GM18951 (cell line): Measurements from ENCODE around the gene CMTM1.
A peak's percentile ranks its signal among the peaks of the same experiment; 100 is the strongest.

Source experiments
- POLR2A ChIP-seq: IDR thresholded peaks from 4 replicates; pipeline ENCODE4 v1.6.1; 2011; ENCODE audit warnings: mild to moderate bottlenecking; ENCODE audit not compliant: insufficient read length, insufficient read depth; ENCODE audit errors: extremely low read depth
- in situ Hi-C: fragments of 300-500 bp; cut with MboI; formaldehyde crosslinking; loops from one replicate; pipeline ENCODE4 v1.12.0; 2022; ENCODE audit warnings: low sequenced_read_pairs, mixed read lengths, inconsistent platforms; ENCODE audit not compliant: unreplicated experiment

CMTM1 gene

GRCh38 chr16:66566051-66566901, at the start of gene CMTM1:
TSS of gene CMTM1 (plus strand) at chr16:66566439. CDS start at chr16:66566514, 75 bp downstream.
- in situ Hi-C loops: no loop called here
- no peak for TF ChIP-seq POLR2A

GRCh38 chr16:66516509-66516807, 49.8 kb upstream of the CMTM1 start:
- in situ Hi-C loops: no loop called here
- no peak for TF ChIP-seq POLR2A

GRCh38 chr16:66516808-66517585, 49.2 kb upstream of the CMTM1 start:
- in situ Hi-C loops: no loop called here
- TF ChIP-seq POLR2A: peak; percentile 28

GRCh38 chr16:66517586-66518263, 48.5 kb upstream of the CMTM1 start:
- no peak for TF ChIP-seq POLR2A
- in situ Hi-C loops: no loop called here

- no peak for TF ChIP-seq POLR2A
- in situ Hi-C loops: no loop called here
Measured at GRCh38 chr16:66519482-66520373, 46.5 kb upstream of the CMTM1 start.

DNA sequence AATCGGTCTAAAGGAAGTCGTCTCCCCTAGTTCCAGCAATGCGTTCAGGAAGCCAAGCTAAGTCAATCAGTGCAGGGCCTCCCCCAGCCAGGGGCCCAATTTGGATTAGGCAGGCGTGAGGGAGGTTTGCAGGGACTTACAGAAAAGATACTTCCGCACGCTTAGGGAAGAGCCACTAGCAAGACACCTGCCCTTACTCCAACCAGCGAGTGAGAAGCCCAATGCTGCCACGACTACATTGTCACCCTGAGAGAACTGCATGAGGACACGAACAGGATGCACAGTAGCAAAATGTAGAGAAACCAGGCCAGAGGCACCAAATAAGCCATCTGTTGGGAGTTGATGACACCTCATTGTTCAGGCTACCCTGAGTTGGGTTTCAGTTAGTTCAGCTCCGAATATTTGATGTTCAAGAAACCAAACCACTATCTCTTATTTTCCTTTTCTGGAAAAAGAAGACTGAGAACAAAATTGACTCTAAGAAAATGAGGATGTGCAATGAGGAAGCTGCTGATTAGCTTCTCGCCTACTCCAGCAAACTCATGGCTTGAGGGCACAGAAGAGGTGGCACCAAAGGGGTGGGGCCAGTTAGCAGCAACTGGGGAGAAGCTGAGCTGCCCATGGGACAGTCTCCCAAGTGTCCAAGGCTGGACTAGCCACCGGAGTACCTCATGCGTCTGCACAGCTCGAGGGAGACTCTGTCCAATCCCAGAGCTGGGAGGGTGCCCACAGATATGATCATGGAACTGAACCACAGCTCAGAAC, 45.7 kb upstream of the CMTM1 start:
- TF ChIP-seq POLR2A: no peak
- in situ Hi-C loops: no loop called here

GRCh38 chr16:66521252-66521713, 45.0 kb upstream of the CMTM1 start:
- TF ChIP-seq POLR2A: no peak
- in situ Hi-C loops: no loop called here

DNA sequence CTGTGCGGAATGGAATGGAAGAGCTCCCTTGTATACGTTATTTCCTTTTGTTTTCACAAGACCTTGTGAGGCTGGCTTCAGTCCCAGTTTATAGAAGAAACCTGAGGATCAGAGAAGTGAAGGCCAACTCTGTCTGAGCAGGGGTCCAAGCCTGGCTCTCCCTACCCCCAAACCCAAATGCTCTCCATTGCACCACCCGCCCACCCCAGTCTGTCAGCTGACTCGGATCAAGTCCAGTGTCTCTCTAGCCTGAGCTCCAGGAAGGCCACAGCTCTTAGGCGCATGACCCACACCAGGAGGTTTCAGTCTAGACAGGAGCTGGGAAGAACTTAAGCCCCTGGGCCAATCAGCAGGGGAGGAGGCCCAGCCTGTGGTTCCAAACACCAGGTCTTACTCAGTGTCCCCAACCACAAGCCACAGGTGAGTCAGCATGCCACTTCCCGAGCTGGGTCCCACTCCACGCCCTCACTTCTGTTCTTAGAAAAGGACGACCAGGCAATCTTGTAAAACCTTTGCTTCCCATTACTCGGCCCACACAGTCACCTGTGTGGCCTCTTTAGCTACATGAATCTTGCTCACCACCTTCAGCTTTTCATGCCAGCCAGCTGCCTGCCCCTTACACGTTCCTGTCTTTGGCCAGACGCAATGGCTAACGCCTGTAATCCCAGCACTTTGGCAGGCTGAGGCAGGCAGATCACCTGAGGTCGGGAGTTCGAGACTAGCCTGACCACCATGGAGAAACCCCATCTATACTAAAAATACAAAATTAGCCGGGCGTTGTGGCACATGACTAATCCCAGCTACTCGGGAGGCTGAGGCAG, 44.1 kb upstream of the CMTM1 start:
- in situ Hi-C loops: no loop called here
- no peak for TF ChIP-seq POLR2A

GRCh38 chr16:66522816-66523590, 43.2 kb upstream of the CMTM1 start:
- TF ChIP-seq POLR2A: no peak
- in situ Hi-C loops: no loop called here

DNA sequence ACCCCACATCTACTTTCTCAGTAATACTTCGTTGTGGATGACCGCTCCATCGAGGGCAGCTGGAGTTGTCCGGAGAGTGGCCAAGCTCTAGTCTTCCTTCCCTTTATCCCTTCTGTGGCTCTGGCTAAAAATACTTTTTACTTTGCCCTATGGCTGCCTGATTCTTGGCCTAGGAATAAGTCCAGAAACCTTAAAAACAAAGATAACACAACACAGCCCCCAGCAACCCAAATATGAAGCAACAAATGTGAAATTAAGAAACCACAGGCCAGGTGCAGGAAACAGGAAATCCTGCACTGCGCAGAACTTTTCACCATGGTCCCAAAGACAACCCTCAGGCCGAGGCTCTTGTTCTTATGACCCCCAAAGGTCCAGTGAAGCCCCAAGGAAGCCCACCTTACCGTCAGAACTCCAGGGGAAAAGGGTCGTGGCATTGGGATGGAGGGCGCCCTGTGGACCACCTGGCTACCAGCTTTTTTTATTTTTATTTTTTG, 42.3 kb upstream of the CMTM1 start:
- no peak for TF ChIP-seq POLR2A
- in situ Hi-C loops: no loop called here
